Endothelial cell (in vitro differentiated cells): ENCODE measurements around the gene NSUN6. TPM values are rescaled to one million over a fixed set of nuclear protein-coding genes. Genes with fewer than 3 reads are reported as not detected.
"Not testable (repeated sequence)": the region's sequence is repeated elsewhere in the genome, so short reads cannot be mapped to it uniquely, and the experiment has no call there.

Source experiments
- DNase-seq: peaks from one replicate; pipeline ENCODE4 v3.0.0; 2021; ENCODE audit warnings: low spot score
- H3K27ac Mint-ChIP-seq: one replicate; pipeline ENCODE4 v1.8.0; 2021; ENCODE audit warnings: mixed read lengths, inconsistent platforms; ENCODE audit not compliant: unreplicated experiment
- H3K27me3 Mint-ChIP-seq: one replicate; pipeline ENCODE4 v1.8.0; 2021; ENCODE audit warnings: mild to moderate bottlenecking, moderate library complexity, mixed read lengths, inconsistent platforms; ENCODE audit not compliant: unreplicated experiment
- H3K36me3 Mint-ChIP-seq: one replicate; pipeline ENCODE4 v1.8.0; 2021; ENCODE audit warnings: mild to moderate bottlenecking, low read depth, mixed read lengths, inconsistent platforms; ENCODE audit not compliant: unreplicated experiment
- H3K4me1 Mint-ChIP-seq: one replicate; pipeline ENCODE4 v1.8.0; 2021; ENCODE audit warnings: mild to moderate bottlenecking, mixed read lengths, inconsistent platforms; ENCODE audit not compliant: unreplicated experiment
- H3K4me3 Mint-ChIP-seq: one replicate; pipeline ENCODE4 v1.8.0; 2021; ENCODE audit warnings: mild to moderate bottlenecking, mixed read lengths, inconsistent platforms; ENCODE audit not compliant: unreplicated experiment
- H3K9me3 Mint-ChIP-seq: one replicate; pipeline ENCODE4 v1.8.0; 2021; ENCODE audit warnings: mixed read lengths, inconsistent platforms; ENCODE audit not compliant: unreplicated experiment
- total RNA-seq: library from RNA; stranded (reverse); fragmentation: NEBNext Ultra II Directional; extraction: Animal tissue kit (Norgen Biotek cat#: 25700); gene quantifications from one replicate; pipeline ENCODE4 v1.2.1, GENCODE V29; 2021; ENCODE audit not compliant: unreplicated experiment
- TF ChIP-seq, protein P1 (sequence below): fragments of 200-600 bp; sonication (generic); IDR thresholded peaks from one replicate; pipeline ENCODE4 v1.5.0; 2021; ENCODE audit warnings: antibody characterized with exemption; ENCODE audit not compliant: unreplicated experiment

Gene NSUN6
- total RNA-seq, 1 donor from 2014 or later: 11.6 TPM

GRCh38 chr10:18594574-18595156, 56.7 kb downstream of the NSUN6 start:
- H3K27me3 Mint-ChIP-seq: no peaks in the 10 kb centered on the region
- no peaks in the 10 kb centered on the region for H3K9me3 Mint-ChIP-seq
- TF ChIP-seq, protein P1, sequence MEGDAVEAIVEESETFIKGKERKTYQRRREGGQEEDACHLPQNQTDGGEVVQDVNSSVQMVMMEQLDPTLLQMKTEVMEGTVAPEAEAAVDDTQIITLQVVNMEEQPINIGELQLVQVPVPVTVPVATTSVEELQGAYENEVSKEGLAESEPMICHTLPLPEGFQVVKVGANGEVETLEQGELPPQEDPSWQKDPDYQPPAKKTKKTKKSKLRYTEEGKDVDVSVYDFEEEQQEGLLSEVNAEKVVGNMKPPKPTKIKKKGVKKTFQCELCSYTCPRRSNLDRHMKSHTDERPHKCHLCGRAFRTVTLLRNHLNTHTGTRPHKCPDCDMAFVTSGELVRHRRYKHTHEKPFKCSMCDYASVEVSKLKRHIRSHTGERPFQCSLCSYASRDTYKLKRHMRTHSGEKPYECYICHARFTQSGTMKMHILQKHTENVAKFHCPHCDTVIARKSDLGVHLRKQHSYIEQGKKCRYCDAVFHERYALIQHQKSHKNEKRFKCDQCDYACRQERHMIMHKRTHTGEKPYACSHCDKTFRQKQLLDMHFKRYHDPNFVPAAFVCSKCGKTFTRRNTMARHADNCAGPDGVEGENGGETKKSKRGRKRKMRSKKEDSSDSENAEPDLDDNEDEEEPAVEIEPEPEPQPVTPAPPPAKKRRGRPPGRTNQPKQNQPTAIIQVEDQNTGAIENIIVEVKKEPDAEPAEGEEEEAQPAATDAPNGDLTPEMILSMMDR: peak; percentile 36
- no peak overlapping the region for H3K27ac Mint-ChIP-seq
- no peak overlapping the region for H3K4me3 Mint-ChIP-seq
- no peaks in the 10 kb centered on the region for H3K36me3 Mint-ChIP-seq
- DNase-seq: peak; percentile 56
- H3K4me1 Mint-ChIP-seq: no peaks in the 10 kb centered on the region

DNA sequence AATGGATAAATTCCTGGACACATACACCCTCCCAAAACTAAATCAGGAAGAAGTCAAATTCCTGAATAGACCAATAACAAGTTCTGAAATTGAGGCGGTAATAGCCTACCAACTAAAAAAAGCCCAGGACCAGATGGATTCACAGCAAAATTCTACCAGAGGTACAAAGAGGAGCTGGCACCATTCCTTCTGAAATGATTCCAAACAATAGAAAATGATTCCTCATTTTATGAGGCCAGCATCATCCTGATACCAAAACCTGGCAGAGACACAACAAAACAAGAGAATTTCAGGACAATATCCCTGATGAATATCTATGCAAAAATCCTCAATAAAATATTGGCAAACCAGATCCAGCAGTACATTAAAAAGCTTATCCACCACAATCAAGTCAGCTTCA, 60.2 kb downstream of the NSUN6 start:
- H3K4me1 Mint-ChIP-seq, H3K36me3 Mint-ChIP-seq, H3K27me3 Mint-ChIP-seq, H3K27ac Mint-ChIP-seq, DNase-seq, H3K9me3 Mint-ChIP-seq, H3K4me3 Mint-ChIP-seq: not testable (repeated sequence)

DNA sequence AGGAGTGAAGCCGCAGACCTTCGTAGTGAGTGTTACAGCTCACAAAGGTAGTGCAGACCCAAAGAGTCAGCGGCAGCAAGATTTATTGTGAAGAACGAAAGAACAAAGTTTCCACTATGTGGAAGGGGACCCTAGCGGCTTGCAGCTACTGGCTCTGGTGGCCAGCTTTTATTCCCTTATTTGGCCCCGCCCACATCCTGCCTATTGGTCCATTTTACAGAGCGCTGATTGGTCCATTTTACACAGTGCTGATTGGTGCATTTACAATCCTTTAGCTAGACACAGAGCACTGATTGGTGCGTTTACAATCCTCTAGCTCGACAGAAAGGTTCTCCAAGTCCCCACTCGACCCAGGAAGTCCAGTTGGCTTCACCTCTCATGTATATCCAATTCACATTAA, 64.8 kb downstream of the NSUN6 start:
- not testable (repeated sequence) for H3K27me3 Mint-ChIP-seq

GRCh38 chr10:18583575-18584270, 67.7 kb downstream of the NSUN6 start:
- TF ChIP-seq, protein P1: peak; percentile 50
- Mint-ChIP-seq H3K36me3 (peaks cover 12% of the 10 kb centered on the region), H3K9me3 (no peaks in the 10 kb centered on the region), H3K27me3 (peaks cover 3% of the 10 kb centered on the region), H3K27ac (no peak overlapping the region), H3K4me3 (no peak overlapping the region), H3K4me1 (no peaks in the 10 kb centered on the region)
- DNase-seq: no peak

More for the DNA sequence above, 64.8 kb downstream of the NSUN6 start:
- not testable (repeated sequence) for DNase-seq, H3K4me1 Mint-ChIP-seq, H3K27ac Mint-ChIP-seq, H3K9me3 Mint-ChIP-seq, H3K36me3 Mint-ChIP-seq, H3K4me3 Mint-ChIP-seq

DNA sequence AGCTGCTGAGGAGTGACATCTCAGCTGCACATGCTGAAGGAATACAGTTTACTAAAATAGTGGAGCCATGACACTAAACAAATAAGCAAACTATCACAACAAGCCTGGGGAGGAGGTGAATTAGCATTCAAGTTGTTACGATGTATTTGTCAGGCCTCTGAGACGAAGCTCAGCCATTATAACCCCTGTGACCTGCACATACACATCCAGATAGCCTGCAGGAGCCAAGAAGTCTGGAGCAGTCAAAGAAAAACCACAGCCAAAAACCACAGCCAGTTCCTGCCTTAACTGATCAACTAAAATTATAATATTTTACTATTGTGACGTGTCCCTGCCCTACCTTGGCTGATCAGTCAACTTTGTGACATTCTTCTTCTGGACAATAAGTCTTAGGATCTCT, 68.6 kb downstream of the NSUN6 start:
- no peaks in the 10 kb centered on the region for H3K4me1 Mint-ChIP-seq
- H3K36me3 Mint-ChIP-seq: peaks cover 18% of the 10 kb centered on the region
- peaks cover 3% of the 10 kb centered on the region for H3K27me3 Mint-ChIP-seq
- no peak for DNase-seq
- H3K9me3 Mint-ChIP-seq: no peaks in the 10 kb centered on the region
- H3K4me3 Mint-ChIP-seq: no peak overlapping the region
- TF ChIP-seq, protein P1: no peak
- no peak overlapping the region for H3K27ac Mint-ChIP-seq
